ENCODE measurements around the gene SLC1A5. TPM values are rescaled to one million over a fixed set of nuclear protein-coding genes. Genes with fewer than 3 reads are reported as not detected.

Gene SLC1A5
- total and polyA plus RNA-seq, 2 donors (not counting 3 experiments of a cell fraction or from before 2014, with no cell fraction given) = 114 TPM

DNA sequence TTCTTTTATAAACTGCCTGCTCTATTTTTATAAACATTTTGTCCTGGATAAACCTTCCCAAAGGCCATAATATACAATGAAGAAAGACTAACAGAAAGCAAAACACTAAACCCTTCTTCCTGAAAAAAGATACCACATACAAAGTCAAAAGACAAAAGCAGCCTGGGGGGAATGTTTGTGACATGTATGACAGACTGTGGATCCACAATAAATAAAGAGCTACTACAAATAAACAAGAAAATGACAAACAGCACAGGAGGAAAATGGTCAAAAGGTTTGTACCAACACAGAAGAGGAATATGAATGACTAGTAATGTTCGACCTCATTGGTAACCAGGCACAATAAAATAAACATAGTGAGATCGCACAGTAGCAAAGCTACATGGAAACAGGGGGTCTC is 42.5 kb upstream of the SLC1A5 start:
- H3K4me2 ChIP-seq (ENCODE audit: insufficient read depth, low read length) = no peak overlapping the region
- TF ChIP-seq EZH2 (IDR thresholded peaks at IDR 0.05; ENCODE audit: borderline replicate concordance, low read depth, low read length, severe bottlenecking) (no peak), MYC (IDR thresholded peaks at IDR 0.05; ENCODE audit: low read depth, low read length) (no peak), GATA2 (IDR thresholded peaks at IDR 0.05; ENCODE audit: insufficient read depth, insufficient read length, low read depth, low read length) (no peak), POLR2AphosphoS5 (IDR thresholded peaks at IDR 0.05; ENCODE audit: insufficient read depth, low read depth, low read length) (no peak)
- TF ChIP-seq, protein P1, sequence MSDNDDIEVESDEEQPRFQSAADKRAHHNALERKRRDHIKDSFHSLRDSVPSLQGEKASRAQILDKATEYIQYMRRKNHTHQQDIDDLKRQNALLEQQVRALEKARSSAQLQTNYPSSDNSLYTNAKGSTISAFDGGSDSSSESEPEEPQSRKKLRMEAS (IDR thresholded peaks at IDR 0.05; ENCODE audit: insufficient read depth, insufficient read length) = no peak
- H3K27ac ChIP-seq (ENCODE audit: insufficient read depth, low read depth, low read length) = no peak overlapping the region
- intact Hi-C loops (cut with micrococcal nuclease) = loop anchor here (1.0 kb wide), 1 partner anchor 45 kb away; no protein-coding TSS in a partner anchor
- no peaks in the 10 kb centered on the region for H3K36me3 ChIP-seq (ENCODE audit: control insufficient read depth in 2 of 2, extremely low read depth in 1 of 2, insufficient read depth in 2 of 2, low read length in 2 of 2)
- no peak overlapping the region for H3K4me3 ChIP-seq (replicated peaks in 1 of 3; ENCODE audit: insufficient read depth in 1 of 3, low read depth in 1 of 3, low read length in 3 of 3)
- dilution Hi-C loops (cut with MboI; ENCODE audit: extremely low pct_ligation_motif_present, low sequenced_read_pairs) = no loop called here
- no peak overlapping the region for H3K9ac ChIP-seq (replicated peaks; ENCODE audit: extremely low read depth, insufficient read depth, low read length)
- no peaks in the 10 kb centered on the region for H3K9me1 ChIP-seq (replicated peaks; ENCODE audit: control insufficient read depth, extremely low read depth, insufficient read depth, low read length)
- no peak overlapping the region for H2AFZ ChIP-seq (ENCODE audit: low read depth, low read length)
- no peaks in the 10 kb centered on the region for H3K79me2 ChIP-seq (ENCODE audit: control insufficient read depth, insufficient read depth, low read length)
- H3K4me1 ChIP-seq (ENCODE audit: control insufficient read depth, extremely low read depth, insufficient read depth, low read length) = peaks cover 3% of the 10 kb centered on the region
- H3K27me3 ChIP-seq (ENCODE audit: control insufficient read depth in 2 of 2, insufficient read depth in 2 of 2, low read length in 2 of 2) = no peaks in the 10 kb centered on the region
- FAIRE-seq = no peak
- H3K9me3 ChIP-seq (replicated peaks; ENCODE audit: control insufficient read depth, insufficient read depth, low read length) = no peaks in the 10 kb centered on the region
- BruUV-seq (replicated peaks) = no TSS peak
- CTCF ChIA-PET = interaction anchor here (2.0 kb wide), 3 partner anchors 10 to 73 kb away, joined by 6 to 19 read pairs (median 9); partner anchors contain the start of gene SLC1A5
- POLR2A ChIA-PET = interaction anchor here (1.2 to 3.1 kb wide), 2 partner anchors 10 to 43 kb away, joined by 8 to 24 read pairs; partner anchors contain the start of gene SLC1A5
- no peaks in the 10 kb centered on the region for H4K20me1 ChIP-seq (replicated peaks; ENCODE audit: control insufficient read depth, extremely low read depth, insufficient read depth, low read length)
- no peak for DNase-seq (ENCODE audit: low read depth, low spot score)

DNA sequence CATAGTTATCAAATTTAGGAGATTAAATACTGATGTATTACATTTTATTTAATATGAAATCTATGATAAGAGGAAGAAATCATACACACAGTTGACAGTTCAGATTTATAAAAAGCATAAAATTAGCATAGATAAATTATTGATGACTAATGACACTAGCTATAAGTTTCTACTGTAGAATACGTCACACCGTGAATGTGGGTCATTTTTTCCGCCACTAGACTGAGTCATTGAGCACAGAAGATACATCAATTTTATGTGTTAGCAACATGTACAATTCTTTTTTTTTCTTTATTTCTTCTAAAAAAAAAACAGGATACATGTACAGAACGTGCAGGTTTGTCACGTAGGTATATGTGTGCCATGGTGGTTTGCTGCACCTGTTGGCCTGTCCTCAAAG is 40.1 kb upstream of the SLC1A5 start:
- Histone ChIP-seq H3K4me3 (replicated peaks in 1 of 3; ENCODE audit: insufficient read depth in 1 of 3, low read depth in 1 of 3, low read length in 3 of 3) (no peak overlapping the region), H3K9ac (replicated peaks; ENCODE audit: extremely low read depth, insufficient read depth, low read length) (no peak overlapping the region), H3K79me2 (ENCODE audit: control insufficient read depth, insufficient read depth, low read length) (no peaks in the 10 kb centered on the region), H4K20me1 (replicated peaks; ENCODE audit: control insufficient read depth, extremely low read depth, insufficient read depth, low read length) (no peaks in the 10 kb centered on the region), H3K36me3 (ENCODE audit: control insufficient read depth in 2 of 2, extremely low read depth in 1 of 2, insufficient read depth in 2 of 2, low read length in 2 of 2) (no peaks in the 10 kb centered on the region), H3K27ac (ENCODE audit: insufficient read depth, low read depth, low read length) (no peak overlapping the region), H2AFZ (ENCODE audit: low read depth, low read length) (no peak overlapping the region), H3K4me1 (ENCODE audit: control insufficient read depth, extremely low read depth, insufficient read depth, low read length) (peaks cover 3% of the 10 kb centered on the region), H3K9me1 (replicated peaks; ENCODE audit: control insufficient read depth, extremely low read depth, insufficient read depth, low read length) (no peaks in the 10 kb centered on the region), H3K27me3 (ENCODE audit: control insufficient read depth in 2 of 2, insufficient read depth in 2 of 2, low read length in 2 of 2) (no peaks in the 10 kb centered on the region), H3K4me2 (ENCODE audit: insufficient read depth, low read length) (no peak overlapping the region), H3K9me3 (replicated peaks; ENCODE audit: control insufficient read depth, insufficient read depth, low read length) (no peaks in the 10 kb centered on the region)
- BruUV-seq (replicated peaks) = no TSS peak
- ChIA-PET CTCF (interaction anchor here (0.7 to 2.3 kb wide), 3 partner anchors 12 to 61 kb away, joined by 3 to 11 read pairs (median 4); no protein-coding TSS in a partner anchor), POLR2A (no interaction called here)
- intact Hi-C loops (cut with micrococcal nuclease) = no loop called here
- dilution Hi-C loops (cut with MboI; ENCODE audit: extremely low pct_ligation_motif_present, low sequenced_read_pairs) = no loop called here
- peak; percentile 30 for DNase-seq (ENCODE audit: low read depth, low spot score)
- TF ChIP-seq POLR2A (IDR thresholded peaks at IDR 0.05; ENCODE audit: low read depth, low read length) (no peak), JUN (IDR thresholded peaks at IDR 0.05; ENCODE audit: borderline replicate concordance, insufficient read depth, insufficient read length, low read depth) (no peak), FOS (IDR thresholded peaks at IDR 0.05; ENCODE audit: borderline replicate concordance, insufficient read depth, low read length) (no peak), GATA2 (IDR thresholded peaks at IDR 0.05; ENCODE audit: insufficient read depth, insufficient read length, low read depth, low read length) (no peak), MYC (IDR thresholded peaks at IDR 0.05; ENCODE audit: low read depth, low read length) (no peak), POLR2AphosphoS5 (IDR thresholded peaks at IDR 0.05; ENCODE audit: insufficient read depth, low read depth, low read length) (no peak), EZH2 (IDR thresholded peaks at IDR 0.05; ENCODE audit: borderline replicate concordance, low read depth, low read length, severe bottlenecking) (no peak)
- TF ChIP-seq, protein P2, sequence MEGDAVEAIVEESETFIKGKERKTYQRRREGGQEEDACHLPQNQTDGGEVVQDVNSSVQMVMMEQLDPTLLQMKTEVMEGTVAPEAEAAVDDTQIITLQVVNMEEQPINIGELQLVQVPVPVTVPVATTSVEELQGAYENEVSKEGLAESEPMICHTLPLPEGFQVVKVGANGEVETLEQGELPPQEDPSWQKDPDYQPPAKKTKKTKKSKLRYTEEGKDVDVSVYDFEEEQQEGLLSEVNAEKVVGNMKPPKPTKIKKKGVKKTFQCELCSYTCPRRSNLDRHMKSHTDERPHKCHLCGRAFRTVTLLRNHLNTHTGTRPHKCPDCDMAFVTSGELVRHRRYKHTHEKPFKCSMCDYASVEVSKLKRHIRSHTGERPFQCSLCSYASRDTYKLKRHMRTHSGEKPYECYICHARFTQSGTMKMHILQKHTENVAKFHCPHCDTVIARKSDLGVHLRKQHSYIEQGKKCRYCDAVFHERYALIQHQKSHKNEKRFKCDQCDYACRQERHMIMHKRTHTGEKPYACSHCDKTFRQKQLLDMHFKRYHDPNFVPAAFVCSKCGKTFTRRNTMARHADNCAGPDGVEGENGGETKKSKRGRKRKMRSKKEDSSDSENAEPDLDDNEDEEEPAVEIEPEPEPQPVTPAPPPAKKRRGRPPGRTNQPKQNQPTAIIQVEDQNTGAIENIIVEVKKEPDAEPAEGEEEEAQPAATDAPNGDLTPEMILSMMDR (IDR thresholded peaks at IDR 0.05; ENCODE audit: extremely low read depth in 1 of 2, insufficient read depth in 1 of 2, low read depth in 1 of 2, low read length in 2 of 2) = no peak
- TF ChIP-seq, protein P1 (IDR thresholded peaks at IDR 0.05; ENCODE audit: insufficient read depth, insufficient read length) = no peak
- FAIRE-seq = no peak

Measured in endothelial cell of umbilical vein (primary cell).